Measurements from ENCODE around the gene HMCN1.

The HMCN1 gene

DNA sequence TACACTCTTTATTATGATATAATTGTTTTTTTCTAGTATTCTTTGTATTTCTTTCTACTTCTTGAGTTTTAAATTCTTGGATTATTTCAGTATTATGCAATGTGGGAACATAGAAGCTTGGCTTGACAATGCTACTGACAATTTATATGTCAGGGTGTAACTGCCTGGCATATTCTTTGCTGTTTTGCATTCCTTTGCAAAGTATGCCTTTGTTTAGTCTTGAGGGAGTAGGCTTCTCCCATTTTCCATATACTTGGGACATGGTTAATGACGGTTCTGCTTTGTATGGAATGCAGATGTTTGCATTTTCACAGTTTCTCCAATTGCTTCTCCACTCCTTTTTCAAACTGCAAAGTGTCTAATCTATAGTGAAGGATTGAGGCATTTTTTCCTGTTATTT is 109.8 kb downstream of the HMCN1 start:
- H3K9ac ChIP-seq (ENCODE audit: insufficient read length, low read depth): no peak overlapping the region
- no peaks in the 10 kb centered on the region for H3K27me3 ChIP-seq (ENCODE audit: insufficient read depth, insufficient read length)
- no peak for DNase-seq (ENCODE audit: low read depth, low spot score)
- H3K36me3 ChIP-seq (ENCODE audit: insufficient read depth, insufficient read length, low read length): no peaks in the 10 kb centered on the region
- no peak for TF ChIP-seq YY1 (IDR thresholded peaks at IDR 0.05; ENCODE audit: insufficient read depth, insufficient read length)
- no peak for TF ChIP-seq ZNF274 (IDR thresholded peaks at IDR 0.05; ENCODE audit: low read depth, low read length)
- no peak for TF ChIP-seq SUZ12 (IDR thresholded peaks at IDR 0.05; ENCODE audit: extremely low read depth, insufficient read depth, insufficient read length)
- no peaks in the 10 kb centered on the region for H3K9me3 ChIP-seq (ENCODE audit: insufficient read depth, low read length)
- no peak overlapping the region for H3K4me3 ChIP-seq (ENCODE audit: insufficient read length, low read depth)
- no peaks in the 10 kb centered on the region for H3K4me1 ChIP-seq (ENCODE audit: insufficient read depth, insufficient read length)

DNA sequence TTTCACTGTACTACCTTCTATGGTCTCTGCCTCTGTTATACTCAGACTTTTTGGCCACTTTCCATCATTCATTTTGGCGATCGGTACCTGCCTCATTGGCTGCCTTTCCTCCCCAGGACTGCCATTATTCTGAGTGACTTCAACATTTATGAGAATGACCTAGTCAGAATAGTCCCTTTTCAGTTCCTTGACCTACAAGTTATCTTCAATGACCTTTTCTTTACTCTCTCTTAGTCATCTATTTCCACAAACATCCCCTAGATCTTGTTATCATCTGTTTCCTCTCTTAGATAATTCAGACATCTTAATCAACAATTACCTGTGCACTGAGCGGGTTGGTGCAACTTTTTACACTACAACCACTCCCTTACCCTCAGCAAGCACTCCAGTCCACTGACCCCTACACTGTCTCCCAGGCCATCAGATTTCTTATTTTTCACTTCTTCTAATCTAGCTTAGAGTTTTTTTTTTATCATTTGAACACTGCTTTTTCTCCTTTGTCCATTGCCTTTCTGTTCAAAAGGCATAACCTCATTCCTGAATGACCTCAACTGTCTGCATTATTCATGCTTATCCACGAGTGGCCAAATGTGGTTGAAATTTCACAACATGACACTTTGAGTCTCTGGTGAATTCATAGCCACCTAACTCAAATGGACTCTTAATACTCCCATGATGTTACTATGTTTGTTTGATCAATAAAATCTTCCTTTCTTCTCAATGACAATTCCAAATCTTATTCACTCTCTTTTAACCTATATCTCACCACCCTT is 112.7 kb downstream of the HMCN1 start:
- H3K4me1 ChIP-seq (ENCODE audit: insufficient read depth, insufficient read length): no peaks in the 10 kb centered on the region
- no peaks in the 10 kb centered on the region for H3K27me3 ChIP-seq (ENCODE audit: insufficient read depth, insufficient read length)
- H3K4me3 ChIP-seq (ENCODE audit: insufficient read length, low read depth): no peak overlapping the region
- TF ChIP-seq SUZ12 (IDR thresholded peaks at IDR 0.05; ENCODE audit: extremely low read depth, insufficient read depth, insufficient read length): no peak
- TF ChIP-seq ZNF274 (IDR thresholded peaks at IDR 0.05; ENCODE audit: low read depth, low read length): no peak
- TF ChIP-seq YY1 (IDR thresholded peaks at IDR 0.05; ENCODE audit: insufficient read depth, insufficient read length): no peak
- no peaks in the 10 kb centered on the region for H3K9me3 ChIP-seq (ENCODE audit: insufficient read depth, low read length)
- no peak overlapping the region for H3K9ac ChIP-seq (ENCODE audit: insufficient read length, low read depth)
- H3K36me3 ChIP-seq (ENCODE audit: insufficient read depth, insufficient read length, low read length): no peaks in the 10 kb centered on the region
- no peak for DNase-seq (ENCODE audit: low read depth, low spot score)

DNA sequence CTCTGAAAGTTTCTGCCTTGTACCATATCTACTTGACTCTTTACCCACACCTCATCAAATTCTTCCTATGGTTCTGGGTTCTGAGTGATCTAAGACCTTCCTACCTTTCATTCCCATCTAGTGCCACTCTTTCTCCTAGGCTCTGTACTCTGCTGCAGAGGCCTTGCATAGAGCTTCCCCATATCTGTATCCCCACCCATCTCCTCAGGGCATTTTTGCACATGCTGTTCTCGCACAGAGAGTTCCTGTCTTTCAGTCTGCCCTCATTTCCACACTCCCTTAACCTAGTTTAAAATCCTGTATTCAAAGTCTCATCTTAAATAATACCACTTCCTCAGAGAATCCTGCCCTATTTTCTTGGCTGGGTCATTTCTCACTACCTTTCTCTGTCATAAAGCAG is 114.8 kb downstream of the HMCN1 start:
- Histone ChIP-seq H3K36me3 (ENCODE audit: insufficient read depth, insufficient read length, low read length) (no peaks in the 10 kb centered on the region), H3K27me3 (ENCODE audit: insufficient read depth, insufficient read length) (no peaks in the 10 kb centered on the region), H3K4me1 (ENCODE audit: insufficient read depth, insufficient read length) (no peaks in the 10 kb centered on the region), H3K4me3 (ENCODE audit: insufficient read length, low read depth) (no peak overlapping the region), H3K9ac (ENCODE audit: insufficient read length, low read depth) (no peak overlapping the region), H3K9me3 (ENCODE audit: insufficient read depth, low read length) (no peaks in the 10 kb centered on the region)
- no peak for TF ChIP-seq SUZ12 (IDR thresholded peaks at IDR 0.05; ENCODE audit: extremely low read depth, insufficient read depth, insufficient read length)
- TF ChIP-seq ZNF274 (IDR thresholded peaks at IDR 0.05; ENCODE audit: low read depth, low read length): no peak
- no peak for TF ChIP-seq YY1 (IDR thresholded peaks at IDR 0.05; ENCODE audit: insufficient read depth, insufficient read length)
- no peak for DNase-seq (ENCODE audit: low read depth, low spot score)

DNA sequence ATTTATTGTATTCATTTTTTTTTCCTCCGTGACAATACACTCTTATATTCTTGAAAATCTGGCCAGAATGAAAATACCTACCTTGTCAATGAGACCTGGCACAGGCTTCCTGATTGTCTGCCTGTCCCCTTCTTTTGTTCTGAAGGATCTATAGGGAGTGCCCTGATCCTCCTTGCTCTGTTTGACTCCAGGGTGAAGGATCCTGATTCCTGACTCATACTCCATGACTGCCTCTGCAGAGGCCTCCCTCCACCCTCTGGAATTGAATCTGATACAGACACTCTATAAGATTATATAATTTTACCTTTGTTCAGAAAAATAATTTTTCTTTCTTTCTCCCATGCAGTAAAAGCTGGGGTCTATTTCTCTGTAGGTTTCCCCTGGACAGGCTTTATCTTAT is 116.2 kb downstream of the HMCN1 start:
- DNase-seq (ENCODE audit: low read depth, low spot score): peak; percentile 36
- Histone ChIP-seq H3K9me3 (ENCODE audit: insufficient read depth, low read length) (no peaks in the 10 kb centered on the region), H3K9ac (ENCODE audit: insufficient read length, low read depth) (no peak overlapping the region), H3K27me3 (ENCODE audit: insufficient read depth, insufficient read length) (no peaks in the 10 kb centered on the region), H3K4me1 (ENCODE audit: insufficient read depth, insufficient read length) (no peaks in the 10 kb centered on the region), H3K4me3 (ENCODE audit: insufficient read length, low read depth) (no peak overlapping the region), H3K36me3 (ENCODE audit: insufficient read depth, insufficient read length, low read length) (no peaks in the 10 kb centered on the region)
- TF ChIP-seq SUZ12 (IDR thresholded peaks at IDR 0.05; ENCODE audit: extremely low read depth, insufficient read depth, insufficient read length) (no peak), YY1 (IDR thresholded peaks at IDR 0.05; ENCODE audit: insufficient read depth, insufficient read length) (no peak), ZNF274 (IDR thresholded peaks at IDR 0.05; ENCODE audit: low read depth, low read length) (no peak)

GRCh38 chr1:185853739-185854138 is 119.5 kb downstream of the HMCN1 start:
- Histone ChIP-seq H3K9me3 (ENCODE audit: insufficient read depth, low read length) (no peaks in the 10 kb centered on the region), H3K4me3 (ENCODE audit: insufficient read length, low read depth) (no peak overlapping the region), H3K4me1 (ENCODE audit: insufficient read depth, insufficient read length) (no peaks in the 10 kb centered on the region), H3K27me3 (ENCODE audit: insufficient read depth, insufficient read length) (no peaks in the 10 kb centered on the region), H3K9ac (ENCODE audit: insufficient read length, low read depth) (no peak overlapping the region), H3K36me3 (ENCODE audit: insufficient read depth, insufficient read length, low read length) (no peaks in the 10 kb centered on the region)
- no peak for DNase-seq (ENCODE audit: low read depth, low spot score)
- no peak for TF ChIP-seq YY1 (IDR thresholded peaks at IDR 0.05; ENCODE audit: insufficient read depth, insufficient read length)
- no peak for TF ChIP-seq ZNF274 (IDR thresholded peaks at IDR 0.05; ENCODE audit: low read depth, low read length)
- no peak for TF ChIP-seq SUZ12 (IDR thresholded peaks at IDR 0.05; ENCODE audit: extremely low read depth, insufficient read depth, insufficient read length)

GRCh38 chr1:185856482-185856881 is 122.3 kb downstream of the HMCN1 start:
- Histone ChIP-seq H3K9ac (ENCODE audit: insufficient read length, low read depth) (no peak overlapping the region), H3K4me3 (ENCODE audit: insufficient read length, low read depth) (no peak overlapping the region), H3K4me1 (ENCODE audit: insufficient read depth, insufficient read length) (no peaks in the 10 kb centered on the region), H3K9me3 (ENCODE audit: insufficient read depth, low read length) (no peaks in the 10 kb centered on the region), H3K36me3 (ENCODE audit: insufficient read depth, insufficient read length, low read length) (no peaks in the 10 kb centered on the region), H3K27me3 (ENCODE audit: insufficient read depth, insufficient read length) (no peaks in the 10 kb centered on the region)
- no peak for DNase-seq (ENCODE audit: low read depth, low spot score)
- no peak for TF ChIP-seq YY1 (IDR thresholded peaks at IDR 0.05; ENCODE audit: insufficient read depth, insufficient read length)
- no peak for TF ChIP-seq ZNF274 (IDR thresholded peaks at IDR 0.05; ENCODE audit: low read depth, low read length)
- no peak for TF ChIP-seq SUZ12 (IDR thresholded peaks at IDR 0.05; ENCODE audit: extremely low read depth, insufficient read depth, insufficient read length)

GRCh38 chr1:185857442-185857841 is 123.3 kb downstream of the HMCN1 start:
- H3K9ac ChIP-seq (ENCODE audit: insufficient read length, low read depth): no peak overlapping the region
- TF ChIP-seq ZNF274 (IDR thresholded peaks at IDR 0.05; ENCODE audit: low read depth, low read length): no peak
- no peak for TF ChIP-seq YY1 (IDR thresholded peaks at IDR 0.05; ENCODE audit: insufficient read depth, insufficient read length)
- TF ChIP-seq SUZ12 (IDR thresholded peaks at IDR 0.05; ENCODE audit: extremely low read depth, insufficient read depth, insufficient read length): no peak
- no peak overlapping the region for H3K4me3 ChIP-seq (ENCODE audit: insufficient read length, low read depth)
- no peaks in the 10 kb centered on the region for H3K4me1 ChIP-seq (ENCODE audit: insufficient read depth, insufficient read length)
- H3K27me3 ChIP-seq (ENCODE audit: insufficient read depth, insufficient read length): no peaks in the 10 kb centered on the region
- no peak for DNase-seq (ENCODE audit: low read depth, low spot score)
- H3K9me3 ChIP-seq (ENCODE audit: insufficient read depth, low read length): no peaks in the 10 kb centered on the region
- H3K36me3 ChIP-seq (ENCODE audit: insufficient read depth, insufficient read length, low read length): no peaks in the 10 kb centered on the region

Data from NT2/D1 (cell line).